HepG2 (cell line): ENCODE measurements around the gene HOXC4. TPM values are rescaled to one million over a fixed set of nuclear protein-coding genes. Genes with fewer than 3 reads are reported as not detected.

Experiments
- ATAC-seq: fragments of 200-7000 bp; cut with Tn5 transposase; 3 replicates; pipeline ENCODE4 v1.9.1; 2020; ENCODE audit warnings: mild to moderate bottlenecking, moderate library complexity
- BruUV-seq: library from RNA; stranded (reverse); fragments of 400-500 nt; replicated peaks from 2 replicates; lab custom pipeline; 2021; lab: Mats Ljungman, UMichigan
- CTCF ChIA-PET: fragments of 300-600 bp; formaldehyde crosslinking; extraction: SDS; loops from one replicate; lab custom pipeline; 2021; ENCODE audit warnings: low total read pairs, inconsistent platforms, low intra/inter-chr PET ratio; lab: Yijun Ruan, JAX
- POLR2A ChIA-PET: fragments of 350-600 bp; sonication (Branson Sonifier 250); formaldehyde crosslinking; loops from one replicate; lab custom pipeline; 2020; ENCODE audit warnings: antibody characterized with exemption, inconsistent platforms; lab: Yijun Ruan, JAX
- DNase-seq: peaks from one replicate; pipeline ENCODE4 v3.0.0-alpha.2; 2015; ENCODE audit warnings: low spot score
- FAIRE-seq: peaks from 3 replicates; lab custom pipeline; 2011; peaks lifted over from hg19 to GRCh38; lab: Jason Lieb, UNC
- H2AFZ ChIP-seq: one replicate; pipeline ENCODE4 v1.6.1; 2011; ENCODE audit warnings: low read length, inconsistent platforms
- H3K27ac ChIP-seq: fragments of 300-600 bp; 3 replicates; pipeline ENCODE4 v1.8.0; 2011; ENCODE audit warnings: mixed run types, mild to moderate bottlenecking, mixed read lengths, low read length, inconsistent platforms; ENCODE audit not compliant: insufficient read depth; ENCODE audit errors: extremely low read length
- H3K27me3 ChIP-seq, 2 experiments: fragments of 200-600 bp in 1 of 2; 2 replicates in 1 of 2; 3 replicates in 1 of 2; pipeline versions ENCODE4 v1.6.0 to v1.8.0; 2011; ENCODE audit warnings: low read length in 2 of 2, mild to moderate bottlenecking in 2 of 2, moderate library complexity in 2 of 2, inconsistent platforms in 1 of 2; ENCODE audit not compliant: insufficient read depth in 2 of 2, control insufficient read depth in 1 of 2
- H3K36me3 ChIP-seq, 2 experiments: fragments of 200-600 bp in 1 of 2; replicated peaks in 1 of 2; 2 replicates in 1 of 2; 3 replicates in 1 of 2; pipeline versions ENCODE4 v1.5.1 to v1.8.0; 2011; ENCODE audit warnings: low read length in 2 of 2, inconsistent platforms in 1 of 2; ENCODE audit not compliant: insufficient read depth in 2 of 2, control insufficient read depth in 1 of 2
- H3K4me1 ChIP-seq: 2 replicates; pipeline ENCODE4 v1.5.1; 2012; ENCODE audit warnings: low read length, inconsistent platforms; ENCODE audit not compliant: insufficient read depth
- H3K4me2 ChIP-seq: 2 replicates; pipeline ENCODE4 v1.6.0; 2011; ENCODE audit warnings: low read depth, low read length, inconsistent platforms
- H3K4me3 ChIP-seq, 3 experiments: fragments of 200-600 bp in 1 of 3; sonication (generic), shearing (Covaris generic) in 1 of 3; replicated peaks in 1 of 3; 2 replicates each; pipeline ENCODE4 v1.5.1; 2011 to 2016; ENCODE audit warnings: low read length in 3 of 3, inconsistent platforms in 2 of 3, low read depth in 2 of 3, mild to moderate bottlenecking in 2 of 3, control low read depth in 1 of 3, mixed read lengths in 1 of 3; ENCODE audit not compliant: insufficient read depth in 1 of 3
- H3K79me2 ChIP-seq: one replicate; pipeline ENCODE4 v1.6.1; 2011; ENCODE audit warnings: low read length, inconsistent platforms; ENCODE audit not compliant: insufficient read depth
- H3K9ac ChIP-seq: 2 replicates; pipeline ENCODE4 v1.6.0; 2011; ENCODE audit warnings: mild to moderate bottlenecking, low read depth, low read length, inconsistent platforms; ENCODE audit not compliant: insufficient read depth
- H3K9me3 ChIP-seq: 2 replicates; pipeline ENCODE4 v1.5.1; 2012; ENCODE audit warnings: mild to moderate bottlenecking, low read length
- H4K20me1 ChIP-seq: 2 replicates; pipeline ENCODE4 v1.6.0; 2011; ENCODE audit warnings: inconsistent platforms, mild to moderate bottlenecking, low read length, moderate library complexity; ENCODE audit not compliant: insufficient read depth
- ARNTL ChIP-seq: sonication (generic); formaldehyde crosslinking; IDR thresholded peaks from 2 replicates; pipeline ENCODE4 v1.4.0; 2020; ENCODE audit warnings: mild to moderate bottlenecking, missing genetic modification reagents
- ELF4 ChIP-seq: sonication (generic); formaldehyde crosslinking; IDR thresholded peaks from 2 replicates; pipeline ENCODE4 v1.5.0; 2020; ENCODE audit warnings: missing genetic modification reagents, mild to moderate bottlenecking, moderate library complexity, borderline replicate concordance
- NFE2L2 ChIP-seq: fragments of 150-350 bp; IDR thresholded peaks from 2 replicates; pipeline ENCODE4 v1.6.1; 2014; ENCODE audit warnings: low read length
- SMAD9 ChIP-seq: sonication (generic); formaldehyde crosslinking; IDR thresholded peaks from 2 replicates; pipeline ENCODE4 v1.5.1; 2020; ENCODE audit warnings: mild to moderate bottlenecking, missing genetic modification reagents
- TEAD3 ChIP-seq: optimal IDR thresholded peaks from 2 replicates; pipeline ENCODE3; 2016; ENCODE audit warnings: borderline replicate concordance
- ZBTB33 ChIP-seq: sonication (generic); formaldehyde crosslinking; IDR thresholded peaks from 2 replicates; pipeline ENCODE4 v1.4.0; 2020; ENCODE audit warnings: missing genetic modification reagents
- ZNF160 ChIP-seq: sonication (generic); formaldehyde crosslinking; IDR thresholded peaks from 2 replicates; pipeline ENCODE4 v1.8.0; 2022; ENCODE audit warnings: mild to moderate bottlenecking, inconsistent platforms, missing genetic modification reagents
- ZNF446 ChIP-seq: sonication (generic); formaldehyde crosslinking; IDR thresholded peaks from 2 replicates; pipeline ENCODE4 v1.5.0; 2020; ENCODE audit warnings: mild to moderate bottlenecking, missing genetic modification reagents
- ZNF883 ChIP-seq: sonication (generic); formaldehyde crosslinking; IDR thresholded peaks from 2 replicates; pipeline ENCODE4 v1.5.1; 2020; ENCODE audit warnings: mild to moderate bottlenecking, missing genetic modification reagents; ENCODE audit errors: not compliant biosample characterization
- WGBS: methylation state at CpG from one replicate; pipeline ENCODE4 v1.1.6; 2017; ENCODE audit warnings: low lambda C conversion rate; 5-methylcytosine and 5-hydroxymethylcytosine counted together
- in situ Hi-C: cut with HindIII; loops from 2 replicates; pipeline ENCODE4 v1.10.0; 2017; ENCODE audit warnings: low pct_unique_long_range_greater_than_20kb; ENCODE audit not compliant: extremely low pct_ligation_motif_present
- intact Hi-C: fragments of 100-400 bp; cut with micrococcal nuclease; formaldehyde crosslinking; loops from one replicate; pipeline ENCODE4 v1.10.0; 2022; ENCODE audit not compliant: unreplicated experiment
- polyA plus RNA-seq, 8 experiments: library from polyadenylated mRNA; depleted of rRNA in 3 of 8; stranded (reverse) in 7 of 8; unstranded in 1 of 8; fragments of >200 nt; fragmentation: Illumina TruSeq in 4 of 8; extraction: Trizol in 4 of 8; gene quantifications; 2 replicates each; pipeline versions ENCODE4 v1.2.1 to v1.2.3, GENCODE V29; 2011 to 2016; ENCODE audit warnings: low read depth in 4 of 8, missing spikeins in 1 of 8, mixed read lengths in 1 of 8; ENCODE audit not compliant: insufficient read depth in 1 of 8
- total RNA-seq, 5 experiments: library from RNA; depleted of rRNA; stranded (reverse); fragments of >200 nt; fragmentation: Illumina TruSeq; extraction: Trizol; gene quantifications; 2 replicates each; pipeline ENCODE4 v1.2.3, GENCODE V29; 2016; ENCODE audit warnings: low read depth in 1 of 5

HOXC4 gene
- total and polyA plus RNA-seq, 2 of the 13 experiments (the other 11 are each of a cell fraction or from before 2014, with no cell fraction given) = not detected

DNA sequence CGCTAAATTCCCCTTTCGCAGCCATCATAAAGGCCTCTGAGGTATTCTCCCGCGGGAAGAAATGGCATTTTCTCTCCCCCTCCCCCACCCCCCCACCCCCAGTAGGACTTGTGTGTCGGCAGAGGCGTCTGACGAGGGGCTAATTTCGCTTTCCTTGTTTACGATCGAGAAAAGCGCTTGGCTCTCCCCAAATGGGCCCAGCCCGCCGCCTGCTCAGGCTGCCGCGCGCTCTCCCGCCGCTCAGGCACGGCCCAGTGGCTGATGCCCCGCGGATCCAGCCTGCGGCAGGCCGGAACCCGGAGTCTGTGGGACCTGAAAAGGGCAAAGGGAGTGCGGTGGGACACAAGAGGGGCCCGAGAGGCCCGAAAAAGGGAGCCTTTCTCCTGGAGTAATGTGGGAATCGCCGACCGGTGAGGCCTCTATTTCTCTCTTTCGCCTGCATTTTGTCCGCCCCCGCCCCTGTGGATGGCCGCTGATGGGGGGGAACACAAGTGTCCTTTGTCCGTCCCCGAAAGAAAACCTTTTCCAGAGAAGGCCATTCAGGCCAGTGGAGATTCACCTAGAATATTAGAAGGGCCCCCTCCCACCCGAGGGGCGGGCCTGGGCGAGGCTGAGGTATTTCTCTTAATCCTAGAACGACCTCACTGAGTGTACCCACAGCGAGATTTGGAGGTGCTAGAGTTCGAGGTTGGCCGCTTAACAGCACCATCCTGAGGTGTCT is 34.4 kb upstream of the HOXC4 start:
- no peak for DNase-seq
- TF ChIP-seq TEAD3 (CRISPR knock-in tag) (no peak), ZBTB33 (CRISPR knock-in tag) (0 out of 2 replicates have a peak, but pooled peaks have one; percentile 22), NFE2L2 (no peak)
- no peak overlapping the region for H3K4me3 ChIP-seq
- no peaks in the 10 kb centered on the region for H3K79me2 ChIP-seq
- no peaks in the 10 kb centered on the region for H3K36me3 ChIP-seq
- CTCF ChIA-PET = no interaction called here
- ATAC-seq = no peak
- no TSS peak for BruUV-seq
- no peak overlapping the region; the same call in 1 of the 2 replicates for H3K4me2 ChIP-seq
- WGBS = 79% methylated on average over 43 of the region's 43 CpGs
- peaks cover 5% of the 10 kb centered on the region; the same call in 1 of the 2 replicates for H3K4me1 ChIP-seq
- in situ Hi-C loops = loop anchor here (10.0 kb wide), 1 partner anchor 346 kb away; the partner anchor contains the start of gene GPR84
- no peaks in the 10 kb centered on the region for H3K9me3 ChIP-seq
- intact Hi-C loops = no loop called here
- H2AFZ ChIP-seq = no peak overlapping the region
- peaks cover 4 to 57% of the 10 kb centered on the region in 2 experiments for H3K27me3 ChIP-seq
- no peak overlapping the region for H3K27ac ChIP-seq
- H3K9ac ChIP-seq = no peak overlapping the region
- POLR2A ChIA-PET = no interaction called here
- no peaks in the 10 kb centered on the region for H4K20me1 ChIP-seq
- FAIRE-seq = no peak

- no TSS peak for BruUV-seq
- Histone ChIP-seq H4K20me1 (no peaks in the 10 kb centered on the region), H3K9ac (no peak overlapping the region), H2AFZ (no peak overlapping the region), H3K9me3 (no peaks in the 10 kb centered on the region), H3K79me2 (no peaks in the 10 kb centered on the region), H3K4me1 (peaks cover 5% of the 10 kb centered on the region; the same call in 1 of the 2 replicates), H3K4me2 (peak overlapping the region; percentile 48), H3K27me3 (peaks cover 4 to 57% of the 10 kb centered on the region in 2 experiments)
- WGBS = 20% methylated on average over 6 of the region's 10 CpGs
- in situ Hi-C loops = loop anchor here (10.0 kb wide), 1 partner anchor 345 kb away; the partner anchor contains the start of gene GPR84
- CTCF ChIA-PET = no interaction called here
- TF ChIP-seq ZNF160 (CRISPR knock-in tag) = no peak
- TF ChIP-seq ARNTL = no peak
- no peak for TF ChIP-seq SMAD9
- no peak for TF ChIP-seq ZNF446 (CRISPR knock-in tag)
- no peak for TF ChIP-seq ELF4 (CRISPR knock-in tag)
- TF ChIP-seq ZNF883 (CRISPR knock-in tag) = no peak
- TF ChIP-seq, all 625 proteins: peak for 0
- no peak overlapping the region for H3K27ac ChIP-seq
- intact Hi-C loops = no loop called here
- FAIRE-seq (no peak), DNase-seq (no peak), ATAC-seq (no peak)
- H3K4me3 ChIP-seq = peak overlapping the region in 1 of 3 experiments; percentile 9; a peak in 1 of 6 replicates
- POLR2A ChIA-PET = no interaction called here
- no peaks in the 10 kb centered on the region for H3K36me3 ChIP-seq
Measured at GRCh38 chr12:54019924-54020590, 33.6 kb upstream of the HOXC4 start.
